Inflammatory macrophage treated with lipopolysaccharide for 1 hour (primary cell): ENCODE results near the gene GPR15LG.

Experiments used
- DNase-seq, 2 donors: peaks; one replicate each; pipeline ENCODE4 v3.0.0-alpha.2; 2020 to 2022

The GPR15LG gene

DNA sequence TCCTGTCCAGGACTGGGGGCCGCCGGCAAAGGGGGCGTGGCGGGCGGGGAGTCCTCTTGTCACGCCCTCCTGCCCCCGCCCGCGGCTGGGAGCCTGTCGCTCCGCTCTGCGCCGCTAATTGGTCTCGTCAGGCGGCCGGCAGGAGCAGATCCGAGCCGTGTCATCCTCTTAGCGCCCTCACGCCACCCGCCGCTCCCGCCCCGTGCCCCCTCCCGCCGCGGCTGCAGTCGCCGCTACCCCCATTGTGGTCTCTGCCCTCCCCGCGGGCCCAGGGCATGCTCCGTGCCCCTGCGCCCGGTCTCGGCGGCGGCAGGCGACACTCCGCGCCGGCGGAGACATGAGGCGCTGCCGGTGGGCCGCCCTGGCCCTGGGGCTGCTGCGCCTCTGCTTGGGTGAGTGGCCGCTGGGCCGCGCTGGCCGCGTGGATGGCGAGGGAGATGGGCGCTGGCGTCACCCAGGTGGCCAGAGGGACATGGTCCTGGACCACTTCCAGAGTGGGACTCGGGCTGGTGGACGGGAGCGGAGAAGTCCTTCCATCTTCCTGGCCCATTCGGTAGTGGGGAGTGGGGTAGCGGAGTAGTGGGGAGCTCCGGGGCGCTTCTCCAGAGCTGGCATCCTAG, 20.9 kb downstream of the GPR15LG start, which contains the start of gene CDHR1:
TSS of gene CDHR1 (plus strand) at position 114 of the 620 bp plus-strand sequence. CDS start at position 338, 224 bp downstream.
- DNase-seq, result no peak

GRCh38 chr10:84195044-84195830, 21.6 kb downstream of the GPR15LG start:
- DNase-seq, result no peak

- no peak for DNase-seq
Measured at GRCh38 chr10:84196083-84196482, 22.5 kb downstream of the GPR15LG start.

DNA sequence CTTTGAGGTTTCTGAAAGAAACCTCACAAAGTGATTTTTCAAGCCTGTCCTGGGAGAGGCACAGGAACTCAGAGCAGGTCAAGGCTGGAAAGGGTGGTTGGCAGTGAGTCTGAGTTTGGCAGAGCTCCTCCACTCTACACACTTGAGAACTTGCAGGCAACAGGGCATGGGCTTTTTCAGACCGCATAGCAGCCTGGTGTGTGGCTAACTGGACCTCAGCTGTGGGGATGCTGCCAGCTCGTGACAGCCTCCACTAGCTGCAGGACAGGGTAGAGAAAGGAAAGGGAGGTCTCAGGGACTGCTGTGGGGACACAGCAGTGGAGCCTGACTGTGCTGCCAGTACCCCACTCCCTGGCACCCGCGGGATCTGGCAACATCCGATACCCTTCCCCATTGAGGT, 23.3 kb downstream of the GPR15LG start:
- no peak for DNase-seq

GRCh38 chr10:84197643-84198042, 24.0 kb downstream of the GPR15LG start:
- no peak for DNase-seq

DNA sequence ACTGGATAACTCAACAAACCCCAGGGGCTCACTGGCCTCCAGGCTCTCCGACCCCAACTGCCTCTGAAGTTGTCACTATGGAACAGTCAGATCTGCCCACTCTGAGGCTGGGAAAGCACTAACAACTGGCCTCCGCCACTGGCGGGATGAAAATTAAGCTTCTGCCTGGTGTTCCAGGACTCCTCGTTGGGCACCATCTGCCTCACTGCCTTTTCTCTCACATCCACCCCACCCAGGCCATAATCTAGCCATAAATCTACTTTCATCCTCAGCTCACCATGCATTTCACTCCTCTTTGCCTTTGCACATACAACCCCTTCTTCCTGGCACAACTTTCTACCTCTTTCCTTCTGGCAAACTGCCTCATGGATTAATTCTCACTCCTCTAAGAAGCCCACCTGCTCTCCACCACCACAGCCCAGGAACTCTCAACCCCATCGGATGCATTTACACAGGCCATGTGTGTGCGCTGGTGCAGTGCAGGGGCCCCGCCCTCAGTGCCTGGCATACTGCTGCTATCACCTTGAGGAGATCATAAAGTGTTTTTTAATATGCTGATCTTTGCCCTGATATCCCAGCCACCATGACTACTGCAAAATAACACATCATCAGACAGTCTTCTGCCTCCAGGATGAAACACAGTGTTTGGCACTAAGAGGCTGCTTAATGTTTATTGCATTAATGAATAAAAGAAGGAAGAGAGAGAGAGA, 24.8 kb downstream of the GPR15LG start:
- no peak for DNase-seq

GRCh38 chr10:84200537-84201243, 27.1 kb downstream of the GPR15LG start:
- DNase-seq, result no peak

GRCh38 chr10:84201244-84201606, 27.6 kb downstream of the GPR15LG start:
- no peak for DNase-seq

- DNase-seq, result no peak
Measured at GRCh38 chr10:84201682-84202081, 28.1 kb downstream of the GPR15LG start.

GRCh38 chr10:84202349-84202748, 28.7 kb downstream of the GPR15LG start:
- DNase-seq, result no peak

GRCh38 chr10:84204122-84204521, 30.5 kb downstream of the GPR15LG start:
- DNase-seq, result no peak

GRCh38 chr10:84204610-84205009, 31.0 kb downstream of the GPR15LG start:
- no peak for DNase-seq

GRCh38 chr10:84205049-84205852, 31.6 kb downstream of the GPR15LG start:
- peak; percentile 30 to 80 for DNase-seq

DNA sequence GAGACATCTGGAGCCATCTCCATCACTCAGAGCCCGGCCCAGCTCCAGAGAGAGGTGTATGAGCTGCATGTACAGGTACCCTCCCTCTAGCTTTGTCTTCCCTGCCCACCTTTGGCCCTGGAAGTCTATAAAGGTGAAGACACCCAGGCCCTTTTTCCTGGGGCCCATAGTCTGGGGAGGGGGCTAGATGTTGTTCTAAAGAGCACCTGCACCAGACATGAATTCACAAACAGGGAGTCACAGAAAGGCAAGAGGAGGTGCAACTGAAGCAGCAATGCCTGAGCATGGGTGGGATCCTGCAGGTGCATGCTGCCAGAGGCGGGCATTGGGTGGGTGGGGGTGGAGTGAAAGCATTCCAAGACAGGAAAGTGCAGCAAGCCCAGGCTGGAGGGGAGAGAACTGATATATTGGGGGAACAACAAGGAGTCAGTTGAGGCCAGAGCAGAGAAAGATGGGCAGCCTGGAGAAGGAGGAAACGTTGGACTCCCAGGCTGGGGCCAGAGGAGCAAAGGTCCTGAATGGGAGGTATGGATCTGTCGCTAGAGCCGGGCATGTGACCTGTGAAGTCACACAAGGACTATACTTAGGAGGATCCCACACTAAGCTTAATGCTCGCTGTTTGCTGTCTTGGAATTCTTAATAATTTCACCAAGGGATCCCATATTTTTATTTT, 32.4 kb downstream of the GPR15LG start:
- no peak for DNase-seq

DNA sequence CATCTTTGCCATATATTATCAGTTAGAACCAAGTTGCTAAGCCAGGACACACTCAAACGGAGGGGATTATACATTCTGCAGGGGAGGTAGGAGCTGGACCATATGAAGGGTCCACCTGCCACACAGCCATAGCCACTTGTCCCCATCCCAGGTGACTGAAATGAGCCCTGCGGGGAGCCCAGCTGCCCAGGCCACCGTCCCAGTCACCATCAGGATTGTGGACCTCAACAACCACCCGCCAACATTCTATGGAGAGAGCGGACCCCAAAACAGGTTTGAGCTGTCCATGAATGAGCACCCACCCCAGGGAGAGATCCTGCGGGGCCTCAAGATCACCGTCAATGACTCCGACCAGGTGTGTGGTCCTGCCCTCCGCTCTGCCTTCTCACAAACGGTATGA, 34.4 kb downstream of the GPR15LG start:
- no peak for DNase-seq

DNA sequence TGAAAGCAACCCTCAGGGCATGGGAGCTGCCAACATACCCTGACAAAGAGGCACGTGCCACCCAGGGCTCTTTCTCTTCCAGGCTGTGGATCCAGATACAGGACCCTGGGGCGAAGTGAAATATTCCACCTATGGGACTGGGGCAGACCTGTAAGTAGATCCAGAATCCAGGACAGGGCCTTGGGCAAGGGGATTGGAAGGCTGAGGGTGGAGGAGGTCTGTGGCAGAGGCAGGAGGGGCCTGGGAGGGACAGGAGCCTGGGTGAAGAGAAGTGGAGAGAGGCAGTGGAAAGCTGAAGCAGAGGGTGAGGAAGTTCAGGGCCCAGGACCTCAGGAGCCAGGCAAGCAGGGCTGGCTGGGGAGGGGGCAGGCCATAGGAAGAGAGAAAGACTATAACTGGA, 38.0 kb downstream of the GPR15LG start:
- DNase-seq, result no peak

DNA sequence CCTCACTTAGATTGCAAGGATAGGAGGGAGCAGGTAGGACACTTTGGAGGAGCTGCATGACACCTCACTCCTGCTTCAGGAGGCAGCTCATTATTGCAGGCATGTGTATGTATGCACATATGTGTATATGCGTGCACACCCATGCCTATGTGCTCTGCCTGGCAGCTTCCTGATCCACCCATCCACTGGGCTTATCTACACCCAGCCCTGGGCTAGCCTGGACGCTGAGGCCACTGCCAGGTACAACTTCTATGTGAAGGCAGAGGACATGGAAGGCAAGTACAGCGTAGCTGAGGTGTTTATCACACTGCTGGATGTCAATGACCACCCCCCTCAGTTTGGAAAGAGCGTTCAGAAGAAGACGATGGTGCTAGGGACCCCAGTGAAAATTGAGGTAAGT, 38.4 kb downstream of the GPR15LG start:
- DNase-seq, result no peak

- DNase-seq, result no peak
Measured at GRCh38 chr10:84213076-84213475, 39.5 kb downstream of the GPR15LG start.

DNA sequence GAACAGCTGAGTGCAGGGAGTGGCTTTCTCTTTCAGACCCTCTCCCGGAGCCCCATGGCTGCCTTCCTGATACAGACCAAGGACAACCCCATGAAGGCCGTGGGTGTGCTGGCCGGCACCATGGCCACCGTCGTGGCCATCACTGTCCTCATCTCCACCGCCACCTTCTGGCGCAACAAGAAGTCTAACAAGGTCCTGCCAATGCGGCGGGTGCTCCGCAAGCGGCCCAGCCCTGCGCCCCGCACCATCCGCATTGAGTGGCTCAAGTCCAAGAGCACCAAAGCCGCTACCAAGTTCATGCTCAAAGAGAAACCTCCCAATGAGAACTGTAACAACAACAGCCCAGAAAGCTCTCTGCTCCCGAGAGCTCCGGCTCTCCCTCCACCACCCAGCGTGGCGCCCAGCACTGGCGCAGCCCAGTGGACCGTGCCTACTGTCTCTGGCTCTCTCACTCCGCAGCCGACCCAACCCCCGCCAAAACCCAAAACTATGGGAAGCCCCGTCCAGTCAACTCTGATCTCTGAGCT, 40.5 kb downstream of the GPR15LG start:
- DNase-seq, result no peak

DNA sequence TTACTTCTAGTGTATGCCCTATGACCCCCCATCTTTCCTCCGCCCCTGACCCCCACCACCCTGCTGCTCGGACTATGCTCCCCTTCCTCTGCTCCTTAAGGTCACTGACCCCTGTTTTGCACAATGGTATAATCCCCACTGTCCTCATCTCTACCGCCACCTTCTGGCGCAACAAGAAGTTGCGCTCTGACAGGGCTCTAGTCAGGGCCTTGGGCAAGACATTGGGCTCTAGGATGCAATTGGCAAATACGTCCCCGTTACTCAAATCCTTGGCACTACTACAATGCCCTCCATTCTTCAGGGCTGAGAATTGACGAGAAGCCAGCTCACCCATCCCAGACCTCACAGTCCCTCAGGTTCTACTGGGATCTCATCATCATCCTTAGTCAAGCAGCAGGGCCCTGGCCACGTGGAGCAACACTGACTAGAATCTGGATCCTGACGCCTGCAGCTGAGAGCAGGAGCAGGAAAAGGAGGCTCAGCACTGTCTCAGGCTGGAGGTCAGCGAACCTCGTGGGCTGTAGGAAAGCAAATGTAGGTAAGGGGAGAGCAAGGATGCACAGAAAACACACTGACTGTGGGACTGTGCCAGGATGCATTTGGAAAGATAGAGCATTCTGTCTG, 41.1 kb downstream of the GPR15LG start:
- DNase-seq, result peak; percentile 9 to 55

DNA sequence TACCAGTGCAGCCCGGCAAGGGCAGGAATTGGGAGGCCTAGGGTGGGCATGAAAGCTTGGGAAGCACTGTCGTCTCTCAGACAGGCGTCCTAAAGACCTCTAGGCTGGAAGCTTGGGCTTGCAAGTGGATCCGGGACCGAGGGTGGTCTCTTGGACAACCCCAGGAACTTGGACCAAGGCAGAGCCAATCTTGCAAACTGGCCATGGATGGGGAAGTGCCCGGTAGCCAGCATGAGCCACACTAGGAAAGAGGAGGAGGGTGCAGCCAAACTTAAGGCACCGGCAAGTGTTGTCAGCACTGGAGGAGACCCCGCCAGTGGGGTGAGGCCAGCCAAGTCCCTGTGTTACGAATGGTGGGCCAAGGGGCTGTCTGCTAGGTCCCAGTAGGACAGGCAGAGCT, 43.2 kb downstream of the GPR15LG start:
- DNase-seq, result no peak
